Trophoblast cell (in vitro differentiated cells and primary cell): ENCODE results near the gene HDHD2.

Source experiments
- DNase-seq, 2 donors: peaks; one replicate each; pipeline ENCODE4 v3.0.0-alpha.2; 2016
- H2AFZ ChIP-seq: 2 replicates; pipeline ENCODE4 v1.6.1; 2013; ENCODE audit warnings: low read length, moderate library complexity, mild to moderate bottlenecking; ENCODE audit not compliant: insufficient read depth, poor library complexity
- H2AK5ac ChIP-seq: 2 replicates; pipeline ENCODE4 v1.6.1; 2013; ENCODE audit warnings: mild to moderate bottlenecking, low read length
- H2BK120ac ChIP-seq: 2 replicates; pipeline ENCODE4 v1.6.1; 2013; ENCODE audit warnings: low read length, mild to moderate bottlenecking, moderate library complexity; ENCODE audit not compliant: insufficient read depth, poor library complexity
- H2BK12ac ChIP-seq: 2 replicates; pipeline ENCODE4 v1.6.1; 2013; ENCODE audit warnings: mild to moderate bottlenecking, low read length, moderate library complexity
- H2BK5ac ChIP-seq: 2 replicates; pipeline ENCODE4 v1.6.1; 2013; ENCODE audit warnings: low read length, low read depth, moderate library complexity, mild to moderate bottlenecking; ENCODE audit not compliant: poor library complexity
- H3K14ac ChIP-seq: 2 replicates; pipeline ENCODE4 v1.6.1; 2013; ENCODE audit warnings: mild to moderate bottlenecking, low read length
- H3K18ac ChIP-seq: 2 replicates; pipeline ENCODE4 v1.6.1; 2013; ENCODE audit warnings: mild to moderate bottlenecking, low read length
- H3K23ac ChIP-seq: 2 replicates; pipeline ENCODE4 v1.6.1; 2013; ENCODE audit warnings: low read length
- H3K27ac ChIP-seq: 2 replicates; pipeline ENCODE4 v1.5.1; 2013; ENCODE audit warnings: low read depth, mild to moderate bottlenecking, inconsistent platforms, low read length, moderate library complexity
- H3K27me3 ChIP-seq: 2 replicates; pipeline ENCODE4 v1.6.1; 2013; ENCODE audit warnings: inconsistent platforms, mild to moderate bottlenecking, low read length, moderate library complexity; ENCODE audit not compliant: insufficient read depth
- H3K36me3 ChIP-seq, 2 experiments: 1 replicate in 1 of 2; 2 replicates in 1 of 2; pipeline ENCODE4 v1.6.1; 2013; ENCODE audit warnings: low read length in 2 of 2, mild to moderate bottlenecking in 2 of 2, moderate library complexity in 1 of 2; ENCODE audit not compliant: insufficient read depth in 2 of 2, control insufficient read depth in 1 of 2
- H3K4ac ChIP-seq: 2 replicates; pipeline ENCODE4 v1.6.1; 2013; ENCODE audit warnings: low read depth, mild to moderate bottlenecking, low read length, moderate library complexity
- H3K4me1 ChIP-seq, 2 experiments: 1 replicate in 1 of 2; 2 replicates in 1 of 2; pipeline ENCODE4 v1.6.1; 2013; ENCODE audit warnings: low read length in 2 of 2, mild to moderate bottlenecking in 2 of 2, moderate library complexity in 1 of 2; ENCODE audit not compliant: insufficient read depth in 2 of 2, control insufficient read depth in 1 of 2
- H3K4me2 ChIP-seq: 2 replicates; pipeline ENCODE4 v1.6.1; 2013; ENCODE audit warnings: inconsistent platforms, mild to moderate bottlenecking, low read length, moderate library complexity
- H3K4me3 ChIP-seq: 2 replicates; pipeline ENCODE4 v1.5.1; 2013; ENCODE audit warnings: mild to moderate bottlenecking, low read depth, low read length, inconsistent platforms
- H3K79me1 ChIP-seq: one replicate; pipeline ENCODE4 v1.6.1; 2013; ENCODE audit warnings: low read length
- H3K79me2 ChIP-seq: 2 replicates; pipeline ENCODE4 v1.6.1; 2013; ENCODE audit warnings: low read length, mild to moderate bottlenecking; ENCODE audit not compliant: control insufficient read depth, insufficient read depth, poor library complexity
- H3K9ac ChIP-seq: 2 replicates; pipeline ENCODE4 v1.6.1; 2013; ENCODE audit warnings: mild to moderate bottlenecking, low read length
- H3K9me3 ChIP-seq: 2 replicates; pipeline ENCODE4 v1.6.1; 2013; ENCODE audit warnings: low read depth, mild to moderate bottlenecking, control low read depth, inconsistent platforms, low read length; ENCODE audit not compliant: insufficient read depth
- H4K12ac ChIP-seq: 2 replicates; pipeline ENCODE4 v1.6.1; 2013; ENCODE audit warnings: low read depth, mild to moderate bottlenecking, low read length, moderate library complexity
- H4K8ac ChIP-seq: 2 replicates; pipeline ENCODE4 v1.6.1; 2013; ENCODE audit warnings: low read depth, mild to moderate bottlenecking, low read length, moderate library complexity
- H4K91ac ChIP-seq: one replicate; pipeline ENCODE4 v1.6.1; 2013; ENCODE audit warnings: low read depth, mild to moderate bottlenecking, low read length, moderate library complexity
- WGBS: extraction: QIAGEN DNeasy Blood & Tissue Kit; methylation state at CpG from one replicate; pipeline ENCODE4 v1.1.7; 2013; ENCODE audit warnings: missing lambda C conversion rate; ENCODE audit not compliant: insufficient read length, insufficient coverage; ENCODE audit errors: extremely low coverage; 5-methylcytosine and 5-hydroxymethylcytosine counted together

HDHD2 gene

GRCh38 chr18:47168913-47169312 lies 18.6 kb upstream of the HDHD2 start:
- Histone ChIP-seq H3K4me1 (no peaks in the 10 kb centered on the region), H4K8ac (no peak overlapping the region), H2BK120ac (no peak overlapping the region), H3K79me1 (no peaks in the 10 kb centered on the region), H3K27ac (no peak overlapping the region), H2AK5ac (no peak overlapping the region), H3K4ac (no peak overlapping the region), H3K9ac (no peak overlapping the region), H2AFZ (no peak overlapping the region), H3K18ac (no peak overlapping the region), H3K9me3 (no peaks in the 10 kb centered on the region), H2BK12ac (no peak overlapping the region), H4K12ac (no peak overlapping the region), H3K4me2 (no peak overlapping the region), H3K27me3 (no peaks in the 10 kb centered on the region), H4K91ac (no peak overlapping the region), H3K4me3 (no peak overlapping the region), H3K79me2 (no peaks in the 10 kb centered on the region), H3K36me3 (peaks cover 0 to 4% of the 10 kb centered on the region in 2 experiments), H2BK5ac (no peak overlapping the region), H3K14ac (no peak overlapping the region), H3K23ac (no peak overlapping the region)
- no peak for DNase-seq
- WGBS: no CpG with 5 or more reads among the region's 1 CpG

GRCh38 chr18:47168509-47168908 lies 18.2 kb upstream of the HDHD2 start:
- no peak overlapping the region for H4K91ac ChIP-seq
- no peak overlapping the region for H3K4me3 ChIP-seq
- H4K8ac ChIP-seq: no peak overlapping the region
- H3K9ac ChIP-seq: no peak overlapping the region
- no peak overlapping the region for H3K14ac ChIP-seq
- H3K4me1 ChIP-seq: no peaks in the 10 kb centered on the region
- no peak overlapping the region for H3K18ac ChIP-seq
- no peak overlapping the region for H3K27ac ChIP-seq
- no peaks in the 10 kb centered on the region for H3K79me1 ChIP-seq
- H3K4me2 ChIP-seq: no peak overlapping the region
- no peak overlapping the region for H2AK5ac ChIP-seq
- H2BK12ac ChIP-seq: no peak overlapping the region
- H3K79me2 ChIP-seq: no peaks in the 10 kb centered on the region
- no peak for DNase-seq
- no peak overlapping the region for H2BK5ac ChIP-seq
- no peak overlapping the region for H3K4ac ChIP-seq
- no peaks in the 10 kb centered on the region for H3K27me3 ChIP-seq
- H2BK120ac ChIP-seq: no peak overlapping the region
- no peaks in the 10 kb centered on the region for H3K9me3 ChIP-seq
- no peak overlapping the region for H4K12ac ChIP-seq
- no peak overlapping the region for H2AFZ ChIP-seq
- no peak overlapping the region for H3K23ac ChIP-seq
- peaks cover 0 to 4% of the 10 kb centered on the region in 2 experiments for H3K36me3 ChIP-seq

GRCh38 chr18:47166294-47166693 lies 16.0 kb upstream of the HDHD2 start:
- H3K4me3 ChIP-seq: no peak overlapping the region
- no peak overlapping the region for H3K9ac ChIP-seq
- H2BK12ac ChIP-seq: no peak overlapping the region
- no peak overlapping the region for H3K23ac ChIP-seq
- H2BK120ac ChIP-seq: no peak overlapping the region
- H3K27ac ChIP-seq: no peak overlapping the region
- no peak overlapping the region for H4K12ac ChIP-seq
- WGBS: no CpG with 5 or more reads among the region's 2 CpGs
- no peak overlapping the region for H3K4me2 ChIP-seq
- no peaks in the 10 kb centered on the region for H3K9me3 ChIP-seq
- H3K18ac ChIP-seq: no peak overlapping the region
- H3K79me2 ChIP-seq: no peaks in the 10 kb centered on the region
- no peak overlapping the region for H4K8ac ChIP-seq
- H3K4me1 ChIP-seq: no peaks in the 10 kb centered on the region
- H3K36me3 ChIP-seq: peaks cover 0 to 2% of the 10 kb centered on the region in 2 experiments
- no peak for DNase-seq
- no peak overlapping the region for H2AFZ ChIP-seq
- no peak overlapping the region for H2BK5ac ChIP-seq
- no peak overlapping the region for H3K4ac ChIP-seq
- H3K79me1 ChIP-seq: no peaks in the 10 kb centered on the region
- H4K91ac ChIP-seq: no peak overlapping the region
- no peak overlapping the region for H2AK5ac ChIP-seq
- no peak overlapping the region for H3K14ac ChIP-seq
- no peaks in the 10 kb centered on the region for H3K27me3 ChIP-seq

GRCh38 chr18:47163241-47163640 lies 12.9 kb upstream of the HDHD2 start:
- no peak overlapping the region for H4K91ac ChIP-seq
- H3K23ac ChIP-seq: no peak overlapping the region
- no peak overlapping the region for H3K4ac ChIP-seq
- no peak overlapping the region for H4K12ac ChIP-seq
- H3K4me2 ChIP-seq: no peak overlapping the region
- no peak overlapping the region for H3K4me3 ChIP-seq
- H3K27me3 ChIP-seq: no peaks in the 10 kb centered on the region
- no peak overlapping the region for H3K9ac ChIP-seq
- no peak overlapping the region for H3K18ac ChIP-seq
- H3K36me3 ChIP-seq: peaks cover 0 to 2% of the 10 kb centered on the region in 2 experiments
- no peak overlapping the region for H2BK120ac ChIP-seq
- H3K79me2 ChIP-seq: no peaks in the 10 kb centered on the region
- no peak overlapping the region for H4K8ac ChIP-seq
- no peak overlapping the region for H2BK12ac ChIP-seq
- no CpG with 5 or more reads among the region's 5 CpGs for WGBS
- peak; percentile 44 to 74 for DNase-seq
- H2AK5ac ChIP-seq: no peak overlapping the region
- H3K14ac ChIP-seq: no peak overlapping the region
- H3K9me3 ChIP-seq: no peaks in the 10 kb centered on the region
- no peak overlapping the region for H3K27ac ChIP-seq
- no peaks in the 10 kb centered on the region for H3K4me1 ChIP-seq
- no peak overlapping the region for H2AFZ ChIP-seq
- H2BK5ac ChIP-seq: no peak overlapping the region
- no peaks in the 10 kb centered on the region for H3K79me1 ChIP-seq
